A549 treated with CpdA at 1 μM for 4 hours (cell line): ENCODE results near the gene PNLDC1. TPM values are rescaled to one million over a fixed set of nuclear protein-coding genes. Genes with fewer than 3 reads are reported as not detected.

Experiments used
- total RNA-seq: library from RNA; stranded (reverse); fragments of 200-300 nt; extraction: Qiagen RNA extraction; gene quantifications from 5 replicates; pipeline ENCODE4 v1.2.3, GENCODE V29; 2022; ENCODE audit warnings: low read depth

PNLDC1 gene, protein sequence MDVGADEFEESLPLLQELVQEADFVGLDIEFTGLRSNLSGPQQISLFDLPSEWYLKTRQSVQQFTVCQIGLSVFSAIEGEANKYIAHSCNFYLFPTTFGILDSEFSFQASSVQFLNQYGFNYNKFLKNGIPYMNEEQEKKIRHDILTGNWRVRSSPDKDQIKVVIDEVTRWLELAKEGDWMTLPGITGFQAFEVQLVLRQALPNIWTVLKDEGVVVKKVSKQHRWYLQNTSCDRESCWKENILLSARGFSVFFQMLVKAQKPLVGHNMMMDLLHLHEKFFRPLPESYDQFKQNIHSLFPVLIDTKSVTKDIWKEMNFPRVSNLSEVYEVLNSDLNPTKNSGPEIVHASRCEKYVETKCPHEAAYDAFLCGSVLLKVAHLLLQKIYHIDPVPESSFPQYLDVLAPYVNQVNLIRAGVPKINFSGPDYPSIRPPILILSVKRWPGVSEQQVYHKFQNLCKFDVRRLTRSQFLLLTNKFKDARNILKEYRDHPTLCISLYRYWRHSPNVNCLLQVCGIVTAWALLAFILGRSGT
- 0.11 TPM in 1 of 5 replicates, not detected in the others for total RNA-seq

DNA sequence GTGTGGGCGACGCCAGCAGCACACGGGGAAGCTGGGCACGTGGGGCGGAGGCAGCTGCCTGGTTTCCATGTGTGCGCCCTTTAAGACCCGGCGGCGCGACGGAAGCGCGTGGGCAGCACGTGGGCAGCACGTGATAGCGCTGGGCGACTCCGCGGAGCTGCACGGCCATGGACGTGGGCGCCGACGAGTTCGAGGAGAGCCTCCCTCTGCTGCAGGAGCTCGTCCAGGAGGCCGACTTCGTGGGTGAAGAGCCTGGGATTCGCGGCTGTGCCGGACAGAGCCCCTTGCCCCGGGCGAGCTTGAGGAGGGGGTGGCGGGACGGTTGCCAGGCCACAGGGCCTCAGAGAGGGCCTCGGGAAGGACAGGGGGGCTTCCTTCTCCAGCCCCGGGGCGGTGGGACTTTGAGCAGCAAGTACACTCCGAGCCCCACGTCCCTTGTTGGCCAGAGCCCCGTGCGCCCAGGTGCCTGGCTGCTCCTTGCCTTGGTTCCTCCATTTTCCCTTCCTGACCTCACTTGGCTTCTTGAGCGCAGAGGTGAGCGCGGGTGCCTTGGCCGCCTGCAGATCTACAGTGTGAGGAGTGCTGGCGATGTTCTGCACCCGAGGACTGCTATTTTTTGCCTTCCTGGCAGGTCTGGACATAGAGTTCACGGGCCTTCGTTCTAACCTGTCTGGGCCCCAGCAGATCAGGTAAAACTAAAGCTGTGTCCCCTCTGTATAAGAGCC is at the start of gene PNLDC1:
PNLDC1 (plus strand) TSS at position 136 of the 725 bp plus-strand sequence; CDS start at position 168, 32 bp downstream.

DNA sequence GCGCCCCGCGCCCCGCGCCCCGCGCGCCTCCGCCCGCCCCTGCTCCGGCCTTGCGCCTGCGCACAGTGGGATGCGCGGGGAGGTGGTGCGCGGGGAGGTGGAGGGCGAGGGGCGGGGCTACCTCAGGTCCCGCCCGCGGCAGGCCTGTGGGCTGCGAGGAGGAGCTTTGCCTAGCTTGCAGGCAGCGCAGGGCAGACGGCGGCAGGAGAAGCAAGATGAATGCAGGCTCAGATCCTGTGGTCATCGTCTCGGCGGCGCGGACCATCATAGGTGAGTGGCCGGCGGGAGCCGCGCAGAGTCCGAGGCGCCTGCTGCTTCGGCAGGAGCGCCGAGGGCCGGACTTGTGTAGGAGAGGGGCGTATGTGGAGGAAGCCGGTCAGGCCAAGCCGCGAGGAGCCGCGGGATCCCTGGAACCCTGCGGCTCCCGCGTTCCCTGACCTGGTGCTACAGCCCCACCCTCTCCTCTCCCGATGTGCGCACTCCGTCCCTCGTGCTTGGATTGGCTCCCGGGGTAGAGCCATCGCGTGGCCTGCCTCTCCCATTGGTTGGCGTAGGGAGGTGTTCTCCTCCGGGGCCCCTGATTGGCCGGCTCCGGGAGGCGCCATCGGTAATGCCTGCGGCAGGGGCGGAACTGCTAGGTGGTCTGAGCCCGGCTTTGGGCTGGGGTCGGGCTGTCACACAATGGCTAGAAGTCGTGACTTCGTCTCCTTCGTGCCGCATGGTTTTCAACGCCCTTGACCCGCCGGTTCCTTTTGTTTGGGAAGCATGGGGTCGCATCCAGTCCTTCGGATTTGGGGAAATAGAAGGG is 38.0 kb upstream of the PNLDC1 start, which contains the start of gene ACAT2:
ACAT2 (plus strand) TSS at position 173 of the 808 bp plus-strand sequence; CDS start at position 216, 43 bp downstream.

DNA sequence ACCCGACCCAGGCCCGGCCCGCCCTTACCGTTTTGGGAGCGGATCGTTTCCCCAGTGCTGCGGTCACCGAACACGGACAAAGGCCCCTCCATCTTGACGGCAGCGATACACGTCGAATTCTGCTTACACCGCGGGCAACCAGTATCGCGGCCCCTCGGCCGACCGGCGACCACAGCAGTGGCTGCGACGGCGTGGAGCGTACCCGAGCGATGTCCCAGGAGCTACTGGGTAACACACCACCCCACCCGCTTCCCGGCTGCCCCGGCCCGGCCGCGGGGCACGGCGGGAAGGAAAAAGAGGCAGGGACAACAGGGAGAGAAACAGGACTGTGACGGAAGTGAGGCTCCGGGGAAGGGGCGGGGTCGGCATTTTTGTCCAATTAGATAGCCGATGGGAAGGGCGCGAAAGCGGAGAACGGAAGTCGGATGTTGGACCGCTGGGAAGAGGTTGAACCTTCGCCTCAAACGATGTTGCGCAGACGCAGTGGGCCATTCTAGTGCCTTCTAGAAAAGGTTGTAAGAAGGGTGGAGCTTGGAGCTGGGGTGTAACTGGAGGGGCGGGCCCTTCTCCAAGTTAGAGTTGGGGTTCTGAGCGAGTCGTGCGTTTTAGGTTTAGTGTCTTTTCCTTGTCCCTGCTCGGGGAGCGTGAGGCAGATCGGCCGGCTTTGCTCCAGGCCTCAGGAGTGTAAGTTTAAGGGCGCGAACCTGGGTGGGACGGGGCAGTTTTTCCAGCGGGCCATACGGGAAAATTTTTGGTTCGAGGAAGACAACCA is 10.5 kb upstream of the PNLDC1 start, which contains the start of gene TCP1:
TCP1 (minus strand) TSS at position 226 of the 772 bp plus-strand sequence; CDS start at position 92, 134 bp downstream.

DNA sequence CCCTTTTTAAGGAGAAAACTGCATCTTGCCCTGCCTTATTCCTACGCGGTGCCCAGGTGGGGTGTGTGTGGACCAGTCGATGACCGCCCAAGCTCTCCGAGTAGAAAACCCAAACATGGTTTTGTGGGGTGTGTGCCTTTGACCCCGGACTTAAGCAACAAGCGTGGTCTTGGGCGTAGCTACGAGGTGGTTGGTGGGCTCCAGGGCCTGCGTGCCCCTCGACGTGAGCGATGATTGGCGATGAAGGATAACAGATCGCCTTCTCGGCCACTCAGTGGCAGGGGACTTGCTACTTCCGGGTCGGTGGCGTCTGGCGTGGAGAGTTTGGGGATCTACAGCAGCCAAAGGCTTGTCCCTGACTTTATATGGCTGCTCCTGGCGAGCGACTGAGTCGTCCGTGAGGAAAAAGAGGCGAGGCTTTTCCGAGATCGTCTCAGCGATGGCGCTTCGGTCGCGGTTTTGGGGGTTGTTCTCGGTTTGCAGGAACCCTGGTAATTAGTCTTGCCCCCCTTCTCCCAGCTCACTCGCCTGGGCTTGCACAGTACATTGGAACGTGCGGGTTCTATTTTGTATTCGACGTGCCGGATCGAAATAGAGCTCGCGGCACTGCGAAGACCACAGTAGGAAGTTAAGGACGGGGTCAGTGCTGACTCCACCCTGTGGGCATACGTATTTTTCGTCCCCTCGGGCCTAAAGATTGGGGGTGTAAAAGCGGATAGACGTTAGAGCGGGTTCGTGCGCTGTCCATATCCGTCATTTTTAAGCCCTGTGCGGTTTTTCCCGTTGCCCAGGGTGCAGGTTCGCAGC is 9.7 kb upstream of the PNLDC1 start, which contains the start of gene MRPL18:
MRPL18 (plus strand) TSS at position 319 of the 807 bp plus-strand sequence; CDS start at position 440, 121 bp downstream.

Other genes starting within 250 kb of the PNLDC1 start
- gene SOD2, start 107.0 kb upstream of the PNLDC1 start, total RNA-seq = 157 to 192 TPM (median 180 TPM) in 5 replicates
- 65.4 to 77.4 TPM (median 69.7 TPM) in 5 replicates for gene WTAP, start 72.8 kb upstream of the PNLDC1 start, total RNA-seq
- gene ACAT2, start 38.2 kb upstream of the PNLDC1 start, total RNA-seq = 24.3 to 29.8 TPM (median 28.1 TPM) in 5 replicates
- 235 to 263 TPM (median 247 TPM) in 5 replicates for gene TCP1, start 10.7 kb upstream of the PNLDC1 start, total RNA-seq
- gene MRPL18, start 9.8 kb upstream of the PNLDC1 start, total RNA-seq = 74.7 to 106 TPM (median 95.1 TPM) in 5 replicates
- gene MAS1, start 90.7 kb downstream of the PNLDC1 start, total RNA-seq = not detected in 5 replicates
- gene IGF2R, start 168.8 kb downstream of the PNLDC1 start, total RNA-seq = 29.5 to 39.2 TPM (median 31.6 TPM) in 5 replicates